ENCODE results near the gene COG2. TPM values are rescaled to one million over a fixed set of nuclear protein-coding genes. Genes with fewer than 3 reads are reported as not detected.

Gene COG2
- total and polyA plus RNA-seq, 2 of the 13 experiments (the other 11 are each of a cell fraction or from before 2014, with no cell fraction given), result 16.8 to 36.3 TPM

DNA sequence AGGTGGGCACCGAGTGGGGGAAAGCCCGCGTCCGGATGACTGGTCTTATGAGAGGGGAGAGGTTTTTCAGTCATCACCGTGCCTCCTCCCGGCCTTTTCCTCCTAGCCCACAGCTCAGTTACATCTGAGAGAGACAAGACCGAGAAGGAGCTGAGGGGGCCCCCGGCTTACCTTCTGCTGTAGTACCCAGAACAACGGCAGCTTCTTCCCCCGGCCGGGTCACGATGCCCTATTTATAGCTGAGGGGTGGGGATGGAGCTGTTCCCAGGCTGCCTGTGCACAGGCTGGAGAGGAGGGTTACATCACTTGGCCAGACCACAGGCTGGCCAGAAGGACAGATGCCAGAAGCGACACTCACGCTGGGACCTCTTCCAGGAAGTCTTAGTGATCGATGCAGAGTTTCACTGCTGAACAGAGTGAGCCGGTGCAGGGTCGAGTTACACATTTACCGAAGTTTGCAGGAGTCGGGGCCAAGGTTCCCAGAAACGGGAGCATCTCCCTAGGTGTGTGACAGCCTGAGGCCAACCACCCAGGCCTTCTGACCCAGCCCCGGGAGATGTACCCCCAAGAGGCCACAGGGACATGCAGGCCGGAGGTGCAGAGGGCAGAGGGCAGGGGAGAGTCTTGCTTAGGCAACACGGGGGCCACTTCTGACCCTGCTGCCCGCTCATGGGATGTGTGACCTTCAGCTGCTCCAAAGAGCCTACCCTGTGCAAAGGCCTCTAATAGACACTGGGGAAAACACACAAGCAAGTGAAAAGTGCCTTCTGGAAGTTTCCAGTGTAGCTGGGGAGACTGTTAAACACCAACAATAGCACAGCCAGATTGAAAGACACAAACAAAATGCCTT, 71.9 kb downstream of the COG2 start, which contains the start of gene AGT (continued):
- peak; percentile 92 for TF ChIP-seq ZNF296 (CRISPR knock-in tag; conservative IDR thresholded peaks at IDR 0.05)
- no peak for TF ChIP-seq AGO2 (optimal IDR thresholded peaks at IDR 0.05; ENCODE audit: low read depth, low read length)
- no peak for TF ChIP-seq ZBTB44 (CRISPR knock-in tag; IDR thresholded peaks at IDR 0.05)
- TF ChIP-seq ZNF414 (CRISPR knock-in tag; IDR thresholded peaks at IDR 0.05), result peak; percentile 90
- TF ChIP-seq RFXANK (CRISPR knock-in tag; IDR thresholded peaks at IDR 0.05), result peak; percentile 64; the same call in 1 of the 2 replicates
- no peak for TF ChIP-seq HDAC6 (IDR thresholded peaks at IDR 0.05; ENCODE audit: low read depth, low read length)
- TF ChIP-seq SMC3 (IDR thresholded peaks at IDR 0.05; ENCODE audit: low read length), result no peak; the same call in 1 of the 2 replicates
- TF ChIP-seq RAD21 (CRISPR knock-in tag; IDR thresholded peaks at IDR 0.05), result peak; percentile 28; the same call in 1 of the 2 replicates
- TF ChIP-seq ZNF558 (CRISPR knock-in tag; IDR thresholded peaks at IDR 0.05; ENCODE audit: borderline replicate concordance), result peak; percentile 92; the same call in 1 of the 2 replicates
- TF ChIP-seq ZBTB4 (CRISPR knock-in tag; IDR thresholded peaks at IDR 0.05; ENCODE audit: borderline replicate concordance), result peak; percentile 91; the same call in 1 of the 2 replicates
- TF ChIP-seq BRD4 (CRISPR knock-in tag; IDR thresholded peaks at IDR 0.05), result peak; percentile 6; the same call in 1 of the 2 replicates
- TF ChIP-seq, protein P1, sequence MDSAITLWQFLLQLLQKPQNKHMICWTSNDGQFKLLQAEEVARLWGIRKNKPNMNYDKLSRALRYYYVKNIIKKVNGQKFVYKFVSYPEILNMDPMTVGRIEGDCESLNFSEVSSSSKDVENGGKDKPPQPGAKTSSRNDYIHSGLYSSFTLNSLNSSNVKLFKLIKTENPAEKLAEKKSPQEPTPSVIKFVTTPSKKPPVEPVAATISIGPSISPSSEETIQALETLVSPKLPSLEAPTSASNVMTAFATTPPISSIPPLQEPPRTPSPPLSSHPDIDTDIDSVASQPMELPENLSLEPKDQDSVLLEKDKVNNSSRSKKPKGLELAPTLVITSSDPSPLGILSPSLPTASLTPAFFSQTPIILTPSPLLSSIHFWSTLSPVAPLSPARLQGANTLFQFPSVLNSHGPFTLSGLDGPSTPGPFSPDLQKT (CRISPR knock-in tag; IDR thresholded peaks at IDR 0.05; ENCODE audit: borderline replicate concordance), result no peak
- TF ChIP-seq MLLT10 (CRISPR knock-in tag; IDR thresholded peaks at IDR 0.05), result no peak; the same call in 1 of the 2 replicates
- TF ChIP-seq, protein P2, sequence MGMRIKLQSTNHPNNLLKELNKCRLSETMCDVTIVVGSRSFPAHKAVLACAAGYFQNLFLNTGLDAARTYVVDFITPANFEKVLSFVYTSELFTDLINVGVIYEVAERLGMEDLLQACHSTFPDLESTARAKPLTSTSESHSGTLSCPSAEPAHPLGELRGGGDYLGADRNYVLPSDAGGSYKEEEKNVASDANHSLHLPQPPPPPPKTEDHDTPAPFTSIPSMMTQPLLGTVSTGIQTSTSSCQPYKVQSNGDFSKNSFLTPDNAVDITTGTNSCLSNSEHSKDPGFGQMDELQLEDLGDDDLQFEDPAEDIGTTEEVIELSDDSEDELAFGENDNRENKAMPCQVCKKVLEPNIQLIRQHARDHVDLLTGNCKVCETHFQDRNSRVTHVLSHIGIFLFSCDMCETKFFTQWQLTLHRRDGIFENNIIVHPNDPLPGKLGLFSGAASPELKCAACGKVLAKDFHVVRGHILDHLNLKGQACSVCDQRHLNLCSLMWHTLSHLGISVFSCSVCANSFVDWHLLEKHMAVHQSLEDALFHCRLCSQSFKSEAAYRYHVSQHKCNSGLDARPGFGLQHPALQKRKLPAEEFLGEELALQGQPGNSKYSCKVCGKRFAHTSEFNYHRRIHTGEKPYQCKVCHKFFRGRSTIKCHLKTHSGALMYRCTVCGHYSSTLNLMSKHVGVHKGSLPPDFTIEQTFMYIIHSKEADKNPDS (CRISPR knock-in tag; IDR thresholded peaks at IDR 0.05), result peak; percentile 61; the same call in 1 of the 2 replicates
- peak; percentile 83; the same call in 1 of the 2 replicates for TF ChIP-seq ZNF703 (CRISPR knock-in tag; IDR thresholded peaks at IDR 0.05; ENCODE audit: borderline replicate concordance)
- TF ChIP-seq ZFP90 (CRISPR knock-in tag; IDR thresholded peaks at IDR 0.05; ENCODE audit: borderline replicate concordance), result no peak; the same call in 1 of the 2 replicates
- 0 out of 2 replicates have a peak, but pooled peaks have one; percentile 22 for TF ChIP-seq ZNF33B (CRISPR knock-in tag; IDR thresholded peaks at IDR 0.05)
- TF ChIP-seq TAF15 (IDR thresholded peaks at IDR 0.05; ENCODE audit: low read depth, low read length, poor library complexity, severe bottlenecking), result no peak
- peak; percentile 43; the same call in 1 of the 2 replicates for TF ChIP-seq GZF1 (CRISPR knock-in tag; IDR thresholded peaks at IDR 0.05)
